AG09309 (cell line): ENCODE results near the gene MSH2.

Experiments
- DNase-seq: peaks from one replicate; pipeline ENCODE4 v3.0.0-alpha.2; 2010; ENCODE audit warnings: low read depth
- H3K4me3 ChIP-seq: 2 replicates; pipeline ENCODE4 v1.5.1; 2011; ENCODE audit warnings: mild to moderate bottlenecking, low read depth, low read length, moderate library complexity; ENCODE audit not compliant: control insufficient read depth
- TF ChIP-seq, protein P1 (sequence below): IDR thresholded peaks from 2 replicates; pipeline ENCODE4 v1.5.1; 2011; ENCODE audit warnings: mild to moderate bottlenecking, low read depth, low read length, inconsistent platforms; ENCODE audit not compliant: insufficient read depth, control insufficient read depth; ENCODE audit errors: missing control alignments

MSH2 gene

DNA sequence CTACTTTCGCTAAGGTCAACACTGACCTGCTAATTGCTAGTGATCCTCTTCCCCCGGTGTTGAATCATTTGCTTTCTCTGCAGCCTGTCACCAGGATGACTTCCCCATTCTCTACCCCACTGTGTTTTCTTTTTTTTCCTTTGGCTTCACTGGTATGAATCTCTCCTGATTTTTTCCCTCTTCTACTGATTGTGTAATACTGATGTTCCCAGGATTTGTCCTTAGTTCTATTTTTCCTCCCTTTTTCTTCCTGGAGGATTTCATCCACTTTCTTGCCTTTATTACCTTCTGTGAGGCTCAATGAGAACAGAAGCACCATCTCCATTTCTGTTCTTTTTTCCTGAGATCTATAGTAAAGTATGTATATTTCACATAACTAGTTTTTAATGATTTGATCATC is 14.1 kb upstream of the MSH2 start:
- no peak overlapping the region for H3K4me3 ChIP-seq
- no peak for DNase-seq
- TF ChIP-seq, protein P1, sequence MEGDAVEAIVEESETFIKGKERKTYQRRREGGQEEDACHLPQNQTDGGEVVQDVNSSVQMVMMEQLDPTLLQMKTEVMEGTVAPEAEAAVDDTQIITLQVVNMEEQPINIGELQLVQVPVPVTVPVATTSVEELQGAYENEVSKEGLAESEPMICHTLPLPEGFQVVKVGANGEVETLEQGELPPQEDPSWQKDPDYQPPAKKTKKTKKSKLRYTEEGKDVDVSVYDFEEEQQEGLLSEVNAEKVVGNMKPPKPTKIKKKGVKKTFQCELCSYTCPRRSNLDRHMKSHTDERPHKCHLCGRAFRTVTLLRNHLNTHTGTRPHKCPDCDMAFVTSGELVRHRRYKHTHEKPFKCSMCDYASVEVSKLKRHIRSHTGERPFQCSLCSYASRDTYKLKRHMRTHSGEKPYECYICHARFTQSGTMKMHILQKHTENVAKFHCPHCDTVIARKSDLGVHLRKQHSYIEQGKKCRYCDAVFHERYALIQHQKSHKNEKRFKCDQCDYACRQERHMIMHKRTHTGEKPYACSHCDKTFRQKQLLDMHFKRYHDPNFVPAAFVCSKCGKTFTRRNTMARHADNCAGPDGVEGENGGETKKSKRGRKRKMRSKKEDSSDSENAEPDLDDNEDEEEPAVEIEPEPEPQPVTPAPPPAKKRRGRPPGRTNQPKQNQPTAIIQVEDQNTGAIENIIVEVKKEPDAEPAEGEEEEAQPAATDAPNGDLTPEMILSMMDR: no peak

DNA sequence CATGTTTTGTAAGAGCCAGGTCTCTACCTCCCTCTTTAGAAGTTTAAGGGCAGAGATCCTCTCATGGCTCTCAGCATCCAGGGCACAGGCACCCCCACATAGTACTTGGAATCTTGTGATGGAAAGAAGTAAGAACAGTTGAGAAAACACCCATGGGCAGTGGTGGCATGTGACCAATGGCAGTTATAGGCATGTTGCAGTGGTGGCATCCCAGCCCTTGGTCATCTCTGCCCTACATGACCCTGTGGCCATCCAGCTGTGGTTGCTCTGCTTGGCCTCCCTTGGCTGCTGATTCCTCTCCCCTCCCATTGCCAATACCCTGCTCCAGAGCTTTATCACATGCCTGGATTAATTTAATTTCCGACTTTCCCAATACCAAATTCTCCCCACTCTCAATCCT is 13.3 kb upstream of the MSH2 start:
- no peak for DNase-seq
- TF ChIP-seq, protein P1: no peak
- no peak overlapping the region for H3K4me3 ChIP-seq

DNA sequence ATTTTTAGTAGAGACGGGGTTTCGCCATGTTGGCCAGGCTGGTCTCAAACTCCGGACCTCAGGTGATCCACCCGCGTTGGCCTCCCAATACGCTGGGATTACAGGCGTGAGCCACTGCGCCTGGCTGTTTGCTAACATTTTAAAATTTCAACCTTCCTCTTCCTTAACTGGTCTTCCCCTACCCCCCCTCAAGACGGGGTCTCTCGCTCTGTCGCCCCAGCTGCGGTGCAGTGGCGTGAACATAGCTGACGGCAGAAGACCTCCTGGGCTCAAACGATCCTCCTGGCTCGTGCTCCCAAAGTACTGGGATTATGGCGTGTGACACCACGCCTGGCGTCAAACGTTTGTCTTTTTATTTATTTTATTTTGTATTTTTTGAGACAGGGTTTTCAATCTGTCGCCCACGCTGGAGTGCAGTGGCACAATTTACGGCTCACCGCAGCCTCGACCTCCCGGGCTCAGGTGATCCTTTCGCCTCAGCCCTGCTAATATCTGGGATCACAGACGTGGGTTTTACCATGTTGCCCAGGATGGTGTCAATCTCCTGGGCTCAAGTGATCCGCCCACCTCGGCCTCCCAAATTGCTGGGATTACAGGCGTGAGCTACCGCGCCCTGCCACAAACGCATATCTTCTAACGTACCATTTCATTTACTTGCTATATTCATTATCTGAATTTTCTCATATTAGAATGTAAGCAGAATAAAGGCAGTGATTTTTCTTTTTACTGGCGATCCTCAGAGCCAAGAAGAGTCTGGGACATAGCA is 984 bp upstream of the MSH2 start:
- no peak for DNase-seq
- peak overlapping the region; percentile 84 for H3K4me3 ChIP-seq
- TF ChIP-seq, protein P1: no peak

DNA sequence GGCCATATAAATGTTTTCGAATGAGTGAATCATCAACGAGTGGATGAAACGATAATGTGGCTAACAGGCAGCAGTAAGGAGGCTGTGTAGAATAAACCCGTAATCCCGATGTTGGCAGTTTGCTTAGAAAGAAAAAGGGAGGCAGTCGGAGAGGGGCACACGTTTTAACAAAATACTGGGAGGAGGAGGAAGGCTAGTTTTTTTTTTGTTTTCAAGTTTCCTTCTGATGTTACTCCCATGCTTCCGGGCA is 476 bp upstream of the MSH2 start:
- peak overlapping the region; percentile 84 for H3K4me3 ChIP-seq
- TF ChIP-seq, protein P1: no peak
- DNase-seq: no peak

DNA sequence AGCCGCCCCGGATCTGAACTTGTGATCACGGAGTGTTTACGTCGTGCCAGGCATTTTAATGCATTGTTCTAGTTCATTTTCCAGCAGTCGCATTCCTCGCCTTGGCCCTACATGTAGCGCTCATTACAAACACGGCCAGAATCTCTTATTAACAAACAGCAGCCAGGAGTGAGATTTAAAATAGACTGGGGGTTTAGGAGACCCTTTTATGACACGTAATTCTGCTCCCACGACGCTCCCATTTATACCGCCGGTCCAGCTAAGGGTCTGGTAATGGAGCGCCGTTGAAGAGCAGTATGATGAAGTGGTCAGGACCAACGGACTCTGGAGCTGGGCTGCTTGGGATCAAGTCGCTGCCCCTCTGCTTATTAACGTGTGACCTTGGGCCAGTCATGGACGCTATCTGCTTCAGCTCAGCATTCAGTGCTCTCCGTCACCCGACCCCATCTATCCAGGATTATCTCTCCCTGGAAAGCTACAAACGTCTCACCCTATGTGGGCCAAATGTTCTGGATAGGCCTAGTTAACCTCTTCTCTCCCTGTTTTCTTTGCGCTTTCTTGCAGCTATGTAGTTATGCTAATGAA is 745 bp downstream of the MSH2 start:
- TF ChIP-seq, protein P1: no peak
- H3K4me3 ChIP-seq: peak overlapping the region; percentile 84
- DNase-seq: no peak

DNA sequence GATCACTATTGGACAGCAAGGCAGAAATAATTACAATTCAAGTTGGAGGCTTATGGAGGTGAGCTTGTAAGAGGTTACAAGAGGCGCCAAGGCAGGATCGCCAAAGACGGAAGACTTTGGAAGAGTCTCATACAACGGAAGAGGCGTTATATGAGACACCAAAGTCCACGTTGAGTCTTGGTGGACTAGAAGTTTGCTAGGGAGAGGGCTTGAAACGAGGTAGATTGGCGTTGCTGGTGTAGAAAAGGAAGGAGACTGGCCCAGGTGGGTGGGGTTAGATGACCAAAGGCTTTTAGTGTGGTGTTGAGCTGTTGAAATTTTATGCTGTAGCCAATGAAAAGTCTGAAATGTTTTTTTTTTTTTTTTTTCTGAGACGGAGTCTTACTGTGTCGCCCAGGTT is 1.4 kb downstream of the MSH2 start:
- DNase-seq: no peak
- TF ChIP-seq, protein P1: no peak
- no peak overlapping the region for H3K4me3 ChIP-seq
